HG02938 (cell line): Measurements from ENCODE around the gene UBALD2.
A peak's percentile ranks its signal among the peaks of the same experiment; 100 is the strongest.
"Not testable (repeated sequence)": the region's sequence is repeated elsewhere in the genome, so short reads cannot be mapped to it uniquely, and the experiment has no call there.

ENCODE experiments used
- ATAC-seq: cut with Tn5 transposase; IDR thresholded peaks from one replicate; pipeline ENCODE4 v1.9.1; 2021; ENCODE audit warnings: mild to moderate bottlenecking, moderate library complexity; ENCODE audit not compliant: unreplicated experiment

Gene UBALD2

GRCh38 chr17:76264755-76265623 is at the start of gene UBALD2:
Gene UBALD2, plus strand, starts transcription at chr17:76265348. Its CDS starts 158 bp downstream, at chr17:76265506.
- peak; percentile 73 for ATAC-seq

DNA sequence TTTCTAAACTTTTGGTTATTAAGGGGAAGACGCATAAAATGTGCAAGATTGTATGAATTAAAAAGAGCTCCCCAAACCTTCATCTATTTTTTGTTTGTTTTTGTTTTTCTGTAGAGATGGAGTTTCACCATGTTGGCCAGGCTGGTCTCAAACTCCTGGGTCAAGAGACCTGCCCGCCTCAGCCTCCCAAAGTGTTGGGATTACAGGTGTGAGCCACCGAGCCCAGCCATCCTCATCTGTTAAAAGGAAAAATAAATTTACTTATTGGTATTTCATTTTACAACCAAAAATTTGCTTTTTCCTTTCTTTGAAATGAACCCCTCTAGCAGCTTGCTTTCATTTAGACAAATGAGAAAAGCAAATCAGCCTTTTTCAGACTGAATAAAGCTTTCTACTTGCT is 48.1 kb upstream of the UBALD2 start:
- ATAC-seq: no peak

- ATAC-seq: no peak
Observed at GRCh38 chr17:76219670-76220383, 45.3 kb upstream of the UBALD2 start.

DNA sequence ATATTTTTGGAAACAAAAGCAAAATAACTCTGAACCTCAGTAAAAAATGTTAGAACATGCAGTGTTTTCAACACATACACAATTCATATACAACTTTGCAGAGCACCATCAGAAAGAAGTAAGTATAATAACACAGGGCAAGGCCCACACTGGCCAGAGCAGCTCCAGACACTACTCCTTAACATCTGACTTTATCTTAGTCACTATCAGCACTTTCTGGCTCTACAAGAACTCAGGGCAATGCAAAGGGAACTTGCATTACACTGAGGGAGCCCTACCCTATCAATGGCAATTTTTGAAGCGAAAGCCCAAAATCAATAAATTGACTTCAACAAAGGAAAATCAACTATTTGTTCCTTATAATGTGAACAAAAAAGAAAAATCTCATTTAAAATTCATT is 41.3 kb upstream of the UBALD2 start:
- no peak for ATAC-seq

- not testable (repeated sequence) for ATAC-seq
Observed at GRCh38 chr17:76225373-76226086, 39.6 kb upstream of the UBALD2 start.

DNA sequence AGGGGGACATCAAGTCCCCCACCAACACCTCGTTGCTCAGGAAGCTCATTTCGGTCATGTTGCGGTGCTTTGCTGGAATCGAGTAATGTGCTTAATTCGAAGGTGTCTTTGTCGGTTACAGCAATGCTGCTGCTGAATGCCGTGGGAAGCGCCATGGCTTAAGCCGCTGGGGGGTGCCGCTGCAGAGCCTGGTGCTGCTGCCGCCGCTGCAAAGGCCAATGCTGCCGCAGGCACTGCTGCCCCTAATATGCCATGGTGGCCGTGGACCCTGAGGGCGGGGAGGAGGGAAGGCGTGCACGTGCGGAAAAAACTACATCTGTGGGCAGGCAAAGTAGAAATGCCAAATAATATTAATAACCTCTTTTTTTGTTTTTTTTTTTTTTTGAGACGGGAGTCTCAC is 38.4 kb upstream of the UBALD2 start:
- not testable (repeated sequence) for ATAC-seq

GRCh38 chr17:76232342-76232741 is 32.8 kb upstream of the UBALD2 start:
- no peak for ATAC-seq

DNA sequence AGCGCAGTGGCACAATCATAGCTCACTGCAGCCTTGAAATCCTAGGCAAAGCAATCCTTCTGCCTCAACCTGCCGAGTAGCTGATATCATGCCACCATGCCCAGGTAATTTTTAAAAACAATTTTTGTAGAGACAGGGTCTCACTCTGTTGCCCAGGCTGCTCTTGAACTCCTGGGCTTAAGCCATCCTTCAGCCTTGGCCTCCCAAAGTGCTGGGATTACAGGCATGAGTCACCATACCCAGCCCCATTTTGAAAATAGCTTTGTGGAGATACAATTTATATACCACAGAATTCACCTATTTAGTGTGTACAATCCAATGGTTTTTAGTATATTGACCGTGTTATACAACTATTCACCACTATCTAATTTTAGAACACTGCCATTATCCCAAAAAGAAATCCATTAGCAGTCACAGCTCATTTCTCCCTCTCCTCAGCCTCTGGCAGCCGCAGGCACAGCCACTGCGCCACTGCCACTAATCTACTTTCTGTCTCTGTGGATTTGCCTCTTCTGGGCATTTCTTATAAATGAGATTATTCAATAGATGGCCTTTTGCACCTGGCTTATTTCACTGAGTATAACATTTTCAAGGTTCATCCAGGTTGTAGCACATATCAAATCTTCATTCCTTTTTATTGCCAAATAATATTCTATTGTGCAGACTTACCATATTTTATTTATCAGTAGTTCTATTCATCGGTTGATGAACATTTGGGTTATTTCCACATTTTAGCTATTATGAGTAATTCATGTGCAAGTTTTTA is 31.4 kb upstream of the UBALD2 start:
- ATAC-seq: no peak

- ATAC-seq: no peak
Observed at GRCh38 chr17:76234354-76234679, 30.8 kb upstream of the UBALD2 start.

DNA sequence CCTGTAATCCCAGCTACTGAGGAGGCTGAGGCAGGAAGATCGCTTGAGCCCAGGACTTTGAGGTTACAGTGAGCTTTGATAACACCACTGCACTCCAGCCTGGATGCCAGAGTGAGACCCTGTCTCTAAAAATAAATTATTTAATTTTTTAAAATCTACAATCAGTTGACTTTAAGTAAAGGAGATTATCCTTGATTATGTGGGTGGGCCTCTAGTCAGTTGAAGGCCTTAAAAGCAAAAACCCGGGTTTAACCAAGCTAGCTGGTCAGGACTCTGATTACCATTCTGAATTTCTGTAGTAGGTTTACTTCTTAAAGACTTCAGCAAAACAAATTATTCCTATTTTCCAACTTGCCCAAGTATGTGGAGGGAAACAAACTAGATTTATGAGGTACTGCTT is 29.3 kb upstream of the UBALD2 start:
- no peak for ATAC-seq

DNA sequence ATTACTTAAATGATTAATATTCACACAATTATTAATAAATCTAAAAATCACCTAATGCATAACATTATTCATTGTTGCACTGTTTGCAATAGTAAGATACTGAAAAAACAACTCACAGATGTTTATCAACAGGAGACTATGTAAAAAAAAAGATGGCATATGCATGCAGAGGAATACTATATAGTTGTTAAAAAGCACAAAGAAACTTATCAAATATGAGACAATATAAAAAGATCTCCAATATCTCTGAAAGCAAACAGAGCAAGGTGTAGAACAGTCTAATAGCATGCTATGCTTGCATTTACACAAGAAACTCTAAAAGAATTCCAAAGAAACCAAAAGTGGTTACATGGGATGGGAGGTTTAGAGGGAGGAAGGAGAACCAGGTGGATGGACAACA is 28.5 kb upstream of the UBALD2 start:
- ATAC-seq: no peak

GRCh38 chr17:76237859-76238313 is 27.3 kb upstream of the UBALD2 start:
- ATAC-seq: no peak

GRCh38 chr17:76238847-76239537 is 26.2 kb upstream of the UBALD2 start:
- ATAC-seq: no peak

GRCh38 chr17:76239538-76240274 is 25.4 kb upstream of the UBALD2 start:
- ATAC-seq: no peak

DNA sequence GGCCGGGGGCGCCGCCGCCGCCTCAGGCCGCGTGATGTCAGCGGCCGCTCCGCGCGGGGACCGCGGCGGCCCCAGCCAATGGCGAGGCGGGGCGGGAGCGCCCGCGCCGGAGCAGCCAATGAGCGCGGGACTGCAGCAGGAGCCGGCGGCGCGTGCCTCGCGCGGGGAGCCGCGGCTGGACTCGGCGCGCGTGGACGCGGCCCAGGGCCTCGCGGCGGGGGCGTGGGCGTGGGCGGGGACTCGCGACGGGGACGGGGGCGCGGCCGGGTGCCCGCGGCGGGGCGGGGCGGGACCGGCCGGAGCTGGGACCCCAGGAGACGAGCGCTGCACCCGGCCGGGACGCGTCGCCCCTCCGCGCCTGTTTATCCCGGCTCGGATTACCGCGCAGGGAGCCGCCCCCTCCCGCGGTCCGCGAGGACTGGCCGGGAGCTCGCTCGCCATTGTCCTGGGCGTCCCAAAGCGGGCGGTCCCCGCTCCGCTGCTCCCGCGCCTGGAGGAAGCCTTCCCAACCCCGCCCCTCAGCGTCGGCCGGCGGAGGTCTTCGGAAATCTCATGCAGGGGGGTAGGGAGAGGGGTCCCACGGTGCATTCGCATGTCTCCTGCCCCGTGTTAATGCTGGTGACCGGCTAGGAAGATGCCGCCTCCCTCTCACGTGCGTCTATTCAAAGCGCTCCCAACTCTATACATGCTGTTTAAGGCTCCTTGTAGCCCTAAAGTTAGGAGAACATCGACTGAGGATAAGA is 24.5 kb upstream of the UBALD2 start, which contains the start of gene RNF157:
RNF157 (minus strand) TSS at position 33 of the 743 bp plus-strand sequence. CDS start 253 bp downstream, outside the sequence.
- peak; percentile 46 for ATAC-seq

- ATAC-seq: no peak
Observed at GRCh38 chr17:76241204-76241538, 24.0 kb upstream of the UBALD2 start.

- no peak for ATAC-seq
Observed at GRCh38 chr17:76241691-76242255, 23.4 kb upstream of the UBALD2 start.
